GM21528 (cell line): ENCODE results near the gene SOWAHD.

Source experiments
- ATAC-seq: cut with Tn5 transposase; IDR thresholded peaks from one replicate; pipeline ENCODE4 v1.9.1; 2021; ENCODE audit warnings: mild to moderate bottlenecking, moderate library complexity; ENCODE audit not compliant: unreplicated experiment, low FRiP score

SOWAHD gene

DNA sequence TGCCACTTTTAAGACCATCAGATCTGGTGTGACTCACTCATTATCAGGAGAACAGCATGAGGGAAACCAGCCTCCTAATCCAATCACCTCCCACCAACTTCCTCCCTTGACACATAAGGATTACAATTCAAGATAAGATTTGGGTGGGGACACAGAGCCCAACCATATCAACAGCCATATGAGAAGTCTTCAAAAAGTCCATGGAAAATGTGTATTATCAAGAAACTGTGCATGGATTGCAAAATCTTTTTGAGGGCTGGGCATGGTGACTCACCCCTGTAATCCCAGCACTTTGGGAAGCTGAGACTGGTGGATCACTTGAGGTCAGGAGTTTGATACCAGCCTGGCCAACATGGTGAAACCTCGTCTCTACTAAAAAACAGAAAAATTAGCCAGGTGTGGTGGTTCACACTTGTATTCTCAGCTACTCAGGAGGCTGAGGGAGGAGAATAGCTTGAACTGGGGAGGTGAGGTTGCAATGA, 50.8 kb downstream of the SOWAHD start:
- no peak for ATAC-seq
